Astrocyte (in vitro differentiated cells and primary cell): ENCODE data around the gene RUSF1. TPM values are rescaled to one million over a fixed set of nuclear protein-coding genes. Genes with fewer than 3 reads are reported as not detected.

Experiments used
- DNase-seq: peaks from one replicate; pipeline ENCODE4 v3.0.0-alpha.2; 2010; ENCODE audit warnings: low read depth
- FAIRE-seq: peaks from 2 replicates; lab custom pipeline; 2011; peaks lifted over from hg19 to GRCh38; lab: Jason Lieb, UNC
- H2AFZ ChIP-seq: 2 replicates; pipeline ENCODE4 v1.6.0; 2012; ENCODE audit warnings: low read depth, low read length, inconsistent platforms
- H3K27ac ChIP-seq: 2 replicates; pipeline ENCODE4 v1.5.1; 2011; ENCODE audit warnings: low read depth, low read length, inconsistent platforms
- H3K27me3 ChIP-seq: 2 replicates; pipeline ENCODE4 v1.6.0; 2011; ENCODE audit warnings: low read length, inconsistent platforms; ENCODE audit not compliant: insufficient read depth
- H3K36me3 ChIP-seq: 2 replicates; pipeline ENCODE4 v1.5.1; 2011; ENCODE audit warnings: low read length, inconsistent platforms; ENCODE audit not compliant: insufficient read depth
- H3K4me1 ChIP-seq: 2 replicates; pipeline ENCODE4 v1.5.1; 2011; ENCODE audit warnings: low read length, inconsistent platforms; ENCODE audit not compliant: insufficient read depth
- H3K4me2 ChIP-seq: 2 replicates; pipeline ENCODE4 v1.6.0; 2012; ENCODE audit warnings: low read length, inconsistent platforms
- H3K4me3 ChIP-seq: 2 replicates; pipeline ENCODE4 v1.5.1; 2011; ENCODE audit warnings: low read depth, mild to moderate bottlenecking, low read length, inconsistent platforms; ENCODE audit not compliant: insufficient read depth
- H3K79me2 ChIP-seq: 2 replicates; pipeline ENCODE4 v1.6.0; 2012; ENCODE audit warnings: mild to moderate bottlenecking, low read length, inconsistent platforms; ENCODE audit not compliant: insufficient read depth
- H3K9ac ChIP-seq: 2 replicates; pipeline ENCODE4 v1.6.0; 2012; ENCODE audit warnings: mild to moderate bottlenecking, low read length, inconsistent platforms
- H3K9me3 ChIP-seq: 2 replicates; pipeline ENCODE4 v1.5.1; 2012; ENCODE audit warnings: low read depth, mild to moderate bottlenecking, low read length, inconsistent platforms; ENCODE audit not compliant: insufficient read depth
- H4K20me1 ChIP-seq: 2 replicates; pipeline ENCODE4 v1.6.0; 2012; ENCODE audit warnings: low read length, inconsistent platforms; ENCODE audit not compliant: insufficient read depth
- H3K27ac Mint-ChIP-seq: one replicate; pipeline ENCODE4 v1.8.0; 2021; ENCODE audit warnings: mild to moderate bottlenecking, mixed read lengths; ENCODE audit not compliant: unreplicated experiment
- H3K27me3 Mint-ChIP-seq: one replicate; pipeline ENCODE4 v1.8.0; 2021; ENCODE audit warnings: low read depth, mixed read lengths; ENCODE audit not compliant: unreplicated experiment
- H3K36me3 Mint-ChIP-seq: one replicate; pipeline ENCODE4 v1.8.0; 2021; ENCODE audit warnings: low read depth, mixed read lengths; ENCODE audit not compliant: unreplicated experiment
- H3K4me1 Mint-ChIP-seq: one replicate; pipeline ENCODE4 v1.8.0; 2021; ENCODE audit warnings: low read depth, mixed read lengths; ENCODE audit not compliant: unreplicated experiment
- H3K4me3 Mint-ChIP-seq: one replicate; pipeline ENCODE4 v1.8.0; 2021; ENCODE audit warnings: mild to moderate bottlenecking, moderate library complexity, mixed read lengths; ENCODE audit not compliant: unreplicated experiment
- H3K9me3 Mint-ChIP-seq: one replicate; pipeline ENCODE4 v1.8.0; 2021; ENCODE audit warnings: mild to moderate bottlenecking, mixed read lengths; ENCODE audit not compliant: unreplicated experiment
- CTCF ChIP-seq: IDR thresholded peaks from 2 replicates; pipeline ENCODE4 v1.5.1; 2011; ENCODE audit warnings: low read depth, mild to moderate bottlenecking, inconsistent platforms, low read length, moderate library complexity; ENCODE audit not compliant: insufficient read depth
- EZH2 ChIP-seq: IDR thresholded peaks from 2 replicates; pipeline ENCODE4 v1.6.1; 2012; ENCODE audit warnings: mild to moderate bottlenecking, low read length, inconsistent platforms; ENCODE audit not compliant: insufficient read depth
- total RNA-seq: library from RNA; stranded (reverse); gene quantifications from 2 replicates; pipeline ENCODE4 v1.2.1, GENCODE V29; 2021

Gene RUSF1
- total RNA-seq, 1 donor from 2014 or later: 33.9 TPM

DNA sequence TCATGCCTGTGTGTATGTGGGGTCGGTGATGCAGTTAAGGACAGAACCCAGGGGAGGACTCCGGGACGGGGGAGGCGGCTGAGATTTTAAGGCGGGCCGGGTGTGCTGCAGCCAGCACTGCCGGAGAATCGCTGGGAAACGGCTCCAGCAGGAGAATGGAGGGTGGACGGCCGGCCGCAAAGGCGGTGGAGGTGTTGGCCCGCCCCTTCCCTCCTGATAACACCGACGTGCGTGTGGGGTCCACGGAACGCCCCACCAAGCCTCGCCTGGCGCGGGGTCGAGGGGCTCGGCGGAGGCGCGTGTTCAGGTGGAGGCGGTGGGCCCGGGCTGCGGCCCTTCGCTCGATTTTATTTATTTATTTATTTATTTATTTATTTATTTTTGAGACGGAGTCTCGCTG is 66.2 kb downstream of the RUSF1 start:
- Mint-ChIP-seq H3K27ac (peak overlapping the region; percentile 87), H3K36me3 (no peaks in the 10 kb centered on the region), H3K4me1 (no peaks in the 10 kb centered on the region), H3K4me3 (peak overlapping the region; percentile 83), H3K9me3 (no peaks in the 10 kb centered on the region), H3K27me3 (peaks cover 5% of the 10 kb centered on the region)
- Histone ChIP-seq H4K20me1 (no peaks in the 10 kb centered on the region), H3K27me3 (no peaks in the 10 kb centered on the region), H3K9ac (no peak overlapping the region), H3K27ac (no peak overlapping the region), H2AFZ (no peak overlapping the region), H3K4me3 (no peak overlapping the region), H3K4me1 (no peaks in the 10 kb centered on the region), H3K36me3 (no peaks in the 10 kb centered on the region), H3K79me2 (no peaks in the 10 kb centered on the region), H3K4me2 (peak overlapping the region; percentile 98), H3K9me3 (no peaks in the 10 kb centered on the region)
- no peak for DNase-seq
- FAIRE-seq: no peak
- TF ChIP-seq EZH2 (no peak), CTCF (no peak)

GRCh38 chr16:31440516-31441184 is 67.5 kb downstream of the RUSF1 start:
- H3K27ac Mint-ChIP-seq: no peak overlapping the region
- H3K79me2 ChIP-seq: no peaks in the 10 kb centered on the region
- H3K9me3 ChIP-seq: no peaks in the 10 kb centered on the region
- no peak overlapping the region for H3K4me3 Mint-ChIP-seq
- H3K36me3 Mint-ChIP-seq: no peaks in the 10 kb centered on the region
- no peak for FAIRE-seq
- H2AFZ ChIP-seq: no peak overlapping the region
- DNase-seq: no peak
- no peak overlapping the region for H3K4me3 ChIP-seq
- TF ChIP-seq EZH2 (no peak), CTCF (no peak)
- H3K27me3 Mint-ChIP-seq: peaks cover 11% of the 10 kb centered on the region
- no peaks in the 10 kb centered on the region for H3K36me3 ChIP-seq
- H3K4me1 ChIP-seq: no peaks in the 10 kb centered on the region
- no peak overlapping the region for H3K4me2 ChIP-seq
- H3K27me3 ChIP-seq: no peaks in the 10 kb centered on the region
- H4K20me1 ChIP-seq: no peaks in the 10 kb centered on the region
- H3K27ac ChIP-seq: no peak overlapping the region
- H3K9ac ChIP-seq: no peak overlapping the region
- H3K9me3 Mint-ChIP-seq: no peaks in the 10 kb centered on the region
- H3K4me1 Mint-ChIP-seq: no peaks in the 10 kb centered on the region

DNA sequence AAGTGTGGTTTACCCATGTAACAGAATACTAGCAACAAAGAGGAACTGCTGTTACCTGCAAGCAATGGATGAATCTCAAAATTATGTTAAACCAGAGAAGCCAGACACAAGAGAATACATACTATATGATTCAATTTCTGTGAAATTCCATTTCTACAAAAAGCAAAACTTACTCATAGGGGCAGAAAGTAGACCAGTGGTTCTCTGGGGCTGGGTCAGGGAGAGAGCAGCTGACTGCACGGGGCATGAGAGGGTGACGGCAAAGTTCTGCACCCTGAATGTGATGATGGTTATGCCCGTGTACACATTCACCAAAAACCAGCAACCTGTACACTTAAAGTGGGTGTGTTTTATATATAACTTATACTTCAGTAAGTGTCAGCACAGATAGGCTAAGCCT is 68.7 kb downstream of the RUSF1 start:
- H3K27me3 ChIP-seq: no peaks in the 10 kb centered on the region
- no peaks in the 10 kb centered on the region for H3K9me3 Mint-ChIP-seq
- no peaks in the 10 kb centered on the region for H3K79me2 ChIP-seq
- no peak overlapping the region for H3K27ac Mint-ChIP-seq
- no peak overlapping the region for H3K4me2 ChIP-seq
- FAIRE-seq: no peak
- no peaks in the 10 kb centered on the region for H3K9me3 ChIP-seq
- H3K4me3 Mint-ChIP-seq: no peak overlapping the region
- H3K4me1 Mint-ChIP-seq: no peaks in the 10 kb centered on the region
- H3K36me3 Mint-ChIP-seq: no peaks in the 10 kb centered on the region
- H2AFZ ChIP-seq: no peak overlapping the region
- no peak overlapping the region for H3K27ac ChIP-seq
- no peak overlapping the region for H3K9ac ChIP-seq
- TF ChIP-seq CTCF (no peak), EZH2 (no peak)
- no peaks in the 10 kb centered on the region for H3K36me3 ChIP-seq
- peaks cover 6% of the 10 kb centered on the region for H3K27me3 Mint-ChIP-seq
- no peak for DNase-seq
- H3K4me1 ChIP-seq: no peaks in the 10 kb centered on the region
- H4K20me1 ChIP-seq: no peaks in the 10 kb centered on the region
- no peak overlapping the region for H3K4me3 ChIP-seq
